Gastroesophageal sphincter (tissue), 4 donors: ENCODE measurements around the gene AHSP. TPM values are rescaled to one million over a fixed set of nuclear protein-coding genes. Genes with fewer than 3 reads are reported as not detected.

Experiments
- ATAC-seq: fragments of 150-250 bp; one replicate; pipeline ENCODE4 v1.9.1; 2016; ENCODE audit warnings: mild to moderate bottlenecking, moderate library complexity
- H3K27ac ChIP-seq, 4 donors: fragments of 200-600 bp; sonication (generic) in 3 of 4; 1 replicate in 3 of 4; 2 replicates in 1 of 4; pipeline ENCODE4 v1.5.1; 2016 to 2019
- H3K27me3 ChIP-seq: fragments of 200-600 bp; sonication (generic); one replicate; pipeline ENCODE4 v1.5.1; 2019
- H3K36me3 ChIP-seq, 2 donors: fragments of 200-600 bp; sonication (generic); one replicate each; pipeline ENCODE4 v1.5.1; 2019; ENCODE audit warnings: control low read depth in 1 of 2
- H3K4me1 ChIP-seq, 3 donors: fragments of 200-600 bp; sonication (generic); 1 replicate in 2 of 3; 2 replicates in 1 of 3; pipeline ENCODE4 v1.5.1; 2016 to 2019; ENCODE audit warnings: control low read depth in 2 of 3
- H3K4me3 ChIP-seq, 2 donors: fragments of 200-600 bp; sonication (generic); one replicate each; pipeline ENCODE4 v1.5.1; 2019; ENCODE audit warnings: mild to moderate bottlenecking in 1 of 2, moderate library complexity in 1 of 2
- H3K9me3 ChIP-seq, 3 donors: fragments of 200-600 bp; sonication (generic); one replicate each; pipeline ENCODE4 v1.5.1; 2017 to 2019; ENCODE audit warnings: control low read depth in 2 of 3
- CTCF ChIP-seq, 4 experiments: fragments of 200-600 bp in 2 of 4; fragments of 450-650 bp in 2 of 4; sonication (generic) in 1 of 4; IDR thresholded peaks; one replicate each; pipeline ENCODE4 v1.5.1; 2017 to 2019; ENCODE audit warnings: antibody characterized with exemption in 4 of 4, mild to moderate bottlenecking in 2 of 4, moderate library complexity in 2 of 4
- EP300 ChIP-seq: sonication (generic); formaldehyde crosslinking; IDR thresholded peaks from one replicate; pipeline ENCODE4 v1.6.1; 2017; ENCODE audit warnings: antibody characterized with exemption, mild to moderate bottlenecking
- POLR2A ChIP-seq, 2 donors: fragments of 450-650 bp; IDR thresholded peaks; one replicate each; pipeline ENCODE4 v1.6.1; 2017; ENCODE audit warnings: antibody characterized with exemption in 2 of 2, mild to moderate bottlenecking in 2 of 2, moderate library complexity in 1 of 2
- POLR2AphosphoS5 ChIP-seq: sonication (generic); formaldehyde crosslinking; IDR thresholded peaks from one replicate; pipeline ENCODE4 v1.6.1; 2017; ENCODE audit warnings: antibody characterized with exemption
- WGBS, 2 donors: methylation state at CpG; one replicate each; pipeline ENCODE4 v1.1.5; 2018; ENCODE audit warnings: low coverage in 1 of 2; 5-methylcytosine and 5-hydroxymethylcytosine counted together
- total RNA-seq, 4 donors: library from RNA; depleted of rRNA; stranded (reverse); fragments of >200 nt; gene quantifications; one replicate each; pipeline ENCODE4 v1.1.0, GENCODE V29; 2016

AHSP gene
- total RNA-seq, 4 donors from 2014 or later = not detected

DNA sequence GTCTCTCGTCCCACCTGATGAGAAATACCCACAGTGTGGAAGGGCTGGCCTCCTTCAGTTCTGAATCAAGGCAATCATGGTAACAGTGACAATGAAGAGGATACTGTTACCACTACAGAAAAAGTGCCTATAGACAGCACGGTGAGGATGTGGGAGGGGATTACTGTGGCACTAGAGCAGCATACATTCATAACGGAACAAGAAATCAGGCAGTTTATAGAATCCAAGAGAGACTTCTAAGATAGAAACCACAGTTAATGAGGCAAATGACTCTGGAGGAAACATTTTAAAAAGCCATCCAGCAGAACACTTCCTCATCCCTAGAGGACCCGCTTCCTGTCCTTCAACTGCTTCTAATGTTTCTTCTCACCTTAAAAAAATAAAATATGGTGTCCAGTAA, 22.2 kb upstream of the AHSP start:
- Histone ChIP-seq H3K4me1 (peaks cover 8 to 61% (median 19%) of the 10 kb centered on the region in 3 donors), H3K9me3 (no peaks in the 10 kb centered on the region), H3K4me3 (no peak overlapping the region), H3K27ac (no peak overlapping the region), H3K27me3 (no peaks in the 10 kb centered on the region), H3K36me3 (peaks cover 0 to 20% of the 10 kb centered on the region in 2 donors)
- WGBS, 2 donors = 67 to 71% methylated on average over 3 of the region's 4 CpGs
- no peak for ATAC-seq
- TF ChIP-seq CTCF (IDR thresholded peaks at IDR 0.05) (no peak), EP300 (no peak), POLR2AphosphoS5 (no peak), POLR2A (IDR thresholded peaks at IDR 0.05) (no peak)

DNA sequence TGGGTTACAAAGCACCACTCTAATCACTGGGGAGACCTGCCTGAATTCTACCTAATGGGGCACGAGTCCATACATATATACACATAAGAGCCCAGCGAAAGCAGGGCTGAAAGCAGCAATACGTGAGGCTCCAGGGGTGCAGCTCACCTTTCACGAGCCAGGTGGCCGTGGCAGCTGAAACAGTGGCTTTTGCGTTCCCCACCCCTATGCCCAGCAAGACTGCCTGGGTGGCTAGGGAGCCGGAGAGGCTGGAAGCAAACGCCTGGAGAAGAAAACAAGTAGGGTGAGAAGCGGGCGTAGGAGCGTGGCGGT, 20.1 kb upstream of the AHSP start:
- TF ChIP-seq POLR2A (IDR thresholded peaks at IDR 0.05) (no peak), CTCF (IDR thresholded peaks at IDR 0.05) (no peak), POLR2AphosphoS5 (no peak), EP300 (no peak)
- peak overlapping the region; percentile 97 to 98 for H3K4me3 ChIP-seq
- H3K9me3 ChIP-seq = no peaks in the 10 kb centered on the region
- H3K27ac ChIP-seq = peak overlapping the region; percentile 95 to 97 (median 96)
- H3K27me3 ChIP-seq = no peaks in the 10 kb centered on the region
- ATAC-seq = no peak
- peaks cover 8 to 59% (median 19%) of the 10 kb centered on the region in 3 donors for H3K4me1 ChIP-seq
- 0% methylated on average over 1 of the region's 12 CpGs; no CpG with 5 or more reads in 1 of the 2 donors for WGBS, 2 donors
- H3K36me3 ChIP-seq = peaks cover 0 to 19% of the 10 kb centered on the region in 2 donors

DNA sequence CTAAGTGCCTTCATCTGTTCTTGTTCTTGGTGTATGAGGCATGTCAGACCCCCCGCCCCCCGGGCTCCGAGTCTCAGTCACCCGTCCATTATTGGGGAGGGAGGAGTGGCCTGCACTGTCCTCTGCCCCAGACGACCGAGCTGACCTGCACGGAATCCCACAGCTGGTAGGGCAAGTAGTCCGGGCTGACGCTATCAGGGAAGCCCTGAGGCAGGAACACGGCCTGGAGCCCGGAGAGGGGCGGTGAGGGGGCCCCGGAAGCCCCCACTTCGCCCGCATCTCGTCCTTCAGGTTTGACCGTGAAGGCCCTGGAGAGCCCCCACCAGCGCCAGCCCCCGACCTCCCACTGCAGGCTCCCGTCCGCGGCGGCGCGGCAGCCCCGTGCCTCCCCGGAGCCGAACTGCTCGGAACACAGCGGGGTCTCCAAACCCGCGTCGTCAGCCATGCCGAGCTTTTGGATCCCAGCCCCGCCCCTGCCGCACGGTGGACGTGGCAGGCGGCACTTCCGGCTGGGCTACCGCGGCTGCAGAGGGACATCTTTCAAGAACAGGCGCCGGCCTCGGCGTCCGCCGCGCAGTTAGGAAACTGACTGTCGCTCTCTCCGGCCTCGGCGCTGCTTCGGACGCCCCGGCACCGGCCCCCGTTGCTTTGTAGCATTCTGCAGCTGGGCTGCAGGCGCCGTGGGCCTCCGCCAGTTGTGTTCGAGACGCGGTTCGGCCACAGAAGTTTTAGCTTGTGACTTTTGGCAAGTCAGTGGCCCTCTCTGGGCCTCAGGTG, 19.6 kb upstream of the AHSP start, which contains the start of gene RUSF1:
RUSF1 (minus strand) TSS at position 463 of the 777 bp plus-strand sequence; CDS start at position 445, 18 bp downstream.
- H3K27me3 ChIP-seq = no peaks in the 10 kb centered on the region
- peak; percentile 96 for ATAC-seq
- H3K9me3 ChIP-seq = no peaks in the 10 kb centered on the region
- H3K36me3 ChIP-seq = peaks cover 0 to 19% of the 10 kb centered on the region in 2 donors
- H3K4me1 ChIP-seq = peaks cover 8 to 54% (median 19%) of the 10 kb centered on the region in 3 donors
- peak within 1 kb of the TSS; percentile 95 to 97 (median 96) for H3K27ac ChIP-seq
- WGBS, 2 donors = 0% methylated on average over 14 of the region's 65 CpGs; no CpG with 5 or more reads in 1 of the 2 donors
- TF ChIP-seq CTCF (IDR thresholded peaks at IDR 0.05) (no peak), POLR2AphosphoS5 (peak; percentile 95), EP300 (no peak), POLR2A (IDR thresholded peaks at IDR 0.05) (peak; percentile 82 to 85)
- H3K4me3 ChIP-seq = peak within 1 kb of the TSS; percentile 97 to 98

- H3K27ac ChIP-seq = peak overlapping the region; percentile 95 to 97 (median 96)
- WGBS, 2 donors = 9 to 10% methylated on average over 4 to 6 of the region's 6 CpGs
- peaks cover 8 to 52% (median 19%) of the 10 kb centered on the region in 3 donors for H3K4me1 ChIP-seq
- no peak for TF ChIP-seq EP300
- TF ChIP-seq CTCF (IDR thresholded peaks at IDR 0.05) = no peak
- no peak for TF ChIP-seq POLR2A (IDR thresholded peaks at IDR 0.05)
- no peak for TF ChIP-seq POLR2AphosphoS5
- no peaks in the 10 kb centered on the region for H3K27me3 ChIP-seq
- H3K9me3 ChIP-seq = no peaks in the 10 kb centered on the region
- H3K4me3 ChIP-seq = peak overlapping the region; percentile 97 to 98
- ATAC-seq = peak; percentile 14
- H3K36me3 ChIP-seq = peaks cover 0 to 19% of the 10 kb centered on the region in 2 donors
Measured at GRCh38 chr16:31508706-31509195, 18.9 kb upstream of the AHSP start.
